K562 (cell line): ENCODE results near the gene RALB. TPM values are rescaled to one million over a fixed set of nuclear protein-coding genes. Genes with fewer than 3 reads are reported as not detected.

Experiments used
- ATAC-seq: fragments of 200-7000 bp; cut with Tn5 transposase; 3 replicates; pipeline ENCODE4 v1.9.1; 2020; ENCODE audit warnings: moderate library complexity
- BruUV-seq: library from RNA; stranded (reverse); fragments of 400-500 nt; replicated peaks from 2 replicates; lab custom pipeline; 2021; lab: Mats Ljungman, UMichigan
- CTCF ChIA-PET: fragments of 300-600 bp; formaldehyde crosslinking; extraction: SDS; loops from one replicate; lab custom pipeline; 2021; ENCODE audit warnings: low intra/inter-chr PET ratio; lab: Yijun Ruan, JAX
- POLR2A ChIA-PET: fragments of 300-600, 350-650 bp; sonication (Branson Sonifier 250); formaldehyde crosslinking; extraction: SDS; loops from one replicate; lab custom pipeline; 2021; ENCODE audit warnings: antibody characterized with exemption, inconsistent platforms; lab: Yijun Ruan, JAX
- DNase-seq, 4 experiments: peaks; one replicate each; pipeline versions ENCODE4 v3.0.0 to v3.0.0-alpha.2; 2011 to 2018; ENCODE audit warnings: low spot score in 3 of 4, mixed read lengths in 3 of 4; ENCODE audit errors: extremely low read depth in 1 of 4
- FAIRE-seq: peaks from 2 replicates; lab custom pipeline; 2011; peaks lifted over from hg19 to GRCh38; lab: Jason Lieb, UNC
- H2AFZ ChIP-seq: 2 replicates; pipeline ENCODE4 v1.6.0; 2011; ENCODE audit warnings: low read depth, low read length, control low read depth, inconsistent platforms
- H3K27ac ChIP-seq: fragments of 200-600 bp; 3 replicates; pipeline ENCODE4 v1.8.0; 2011; ENCODE audit warnings: low read depth, mild to moderate bottlenecking, control low read depth, inconsistent platforms, low read length, moderate library complexity, mixed read lengths; ENCODE audit errors: extremely low read depth
- H3K27me3 ChIP-seq, 2 experiments: fragments of 300-600 bp in 1 of 2; 2 replicates in 1 of 2; 3 replicates in 1 of 2; pipeline versions ENCODE4 v1.6.0 to v1.8.0; 2011; ENCODE audit warnings: inconsistent platforms in 2 of 2, low read length in 2 of 2, mild to moderate bottlenecking in 1 of 2, mixed read lengths in 1 of 2, moderate library complexity in 1 of 2; ENCODE audit not compliant: control insufficient read depth in 2 of 2, insufficient read depth in 2 of 2
- H3K36me3 ChIP-seq: fragments of 300-600 bp; 3 replicates; pipeline ENCODE4 v1.8.0; 2011; ENCODE audit warnings: mild to moderate bottlenecking, low read length, inconsistent platforms; ENCODE audit not compliant: control insufficient read depth, insufficient read depth
- H3K4me1 ChIP-seq, 2 experiments: fragments of 200-600 bp in 1 of 2; replicated peaks in 1 of 2; 2 replicates in 1 of 2; 3 replicates in 1 of 2; pipeline versions ENCODE4 v1.5.1 to v1.8.0; 2011; ENCODE audit warnings: inconsistent platforms in 2 of 2, low read length in 2 of 2, mild to moderate bottlenecking in 1 of 2, mixed read lengths in 1 of 2, moderate library complexity in 1 of 2; ENCODE audit not compliant: control insufficient read depth in 2 of 2, insufficient read depth in 2 of 2
- H3K4me2 ChIP-seq: 2 replicates; pipeline ENCODE4 v1.6.1; 2011; ENCODE audit warnings: low read length, control low read depth, inconsistent platforms, mixed read lengths; ENCODE audit not compliant: insufficient read depth
- H3K4me3 ChIP-seq: fragments of 200-600 bp; sonication (generic), shearing (Covaris generic); 2 replicates; pipeline ENCODE4 v1.5.1; 2016; ENCODE audit warnings: control low read depth, inconsistent platforms
- H3K79me2 ChIP-seq: fragments of 200-600 bp; 3 replicates; pipeline ENCODE4 v1.8.0; 2011; ENCODE audit warnings: low read length, inconsistent platforms; ENCODE audit not compliant: control insufficient read depth, insufficient read depth
- H3K9ac ChIP-seq, 2 experiments: 2 replicates each; pipeline versions ENCODE4 v1.6.0 to v1.6.1; 2011; ENCODE audit warnings: low read depth in 2 of 2, low read length in 2 of 2, control low read depth in 1 of 2, inconsistent platforms in 1 of 2, mild to moderate bottlenecking in 1 of 2, mixed read lengths in 1 of 2; ENCODE audit not compliant: insufficient read depth in 1 of 2
- H3K9me1 ChIP-seq: one replicate; pipeline ENCODE4 v1.6.0; 2011; ENCODE audit warnings: inconsistent platforms, mild to moderate bottlenecking, low read length, moderate library complexity; ENCODE audit not compliant: control insufficient read depth, insufficient read depth
- H3K9me3 ChIP-seq: replicated peaks from 2 replicates; pipeline ENCODE4 v1.5.1; 2011; ENCODE audit warnings: low read depth, low read length, inconsistent platforms; ENCODE audit not compliant: control insufficient read depth, insufficient read depth
- H4K20me1 ChIP-seq: replicated peaks from 2 replicates; pipeline ENCODE4 v1.6.1; 2011; ENCODE audit warnings: low read length, inconsistent platforms, mixed read lengths; ENCODE audit not compliant: control insufficient read depth, insufficient read depth
- CTCF ChIP-seq, 3 experiments: IDR thresholded peaks in 2 of 3; conservative IDR thresholded peaks in 1 of 3; 2 replicates each; pipeline ENCODE4 v1.5.1; 2011 to 2012; ENCODE audit warnings: low read length in 3 of 3, mild to moderate bottlenecking in 3 of 3, control low read depth in 2 of 3, improper control_type of control experiment in 1 of 3, inconsistent platforms in 1 of 3, low read depth in 1 of 3, mixed read lengths in 1 of 3, moderate library complexity in 1 of 3; ENCODE audit not compliant: insufficient read depth in 2 of 3
- DACH1 ChIP-seq: fragments of 450-650 bp; IDR thresholded peaks from 2 replicates; pipeline ENCODE4 v1.6.1; 2018; ENCODE audit not compliant: partially characterized antibody
- GTF2B ChIP-seq: IDR thresholded peaks from 2 replicates; pipeline ENCODE4 v1.6.1; 2011; ENCODE audit not compliant: insufficient read length; ENCODE audit errors: extremely low read depth
- MAZ ChIP-seq, 2 experiments: fragments of 450-650 bp in 1 of 2; sonication (generic) in 1 of 2; formaldehyde crosslinking; IDR thresholded peaks in 1 of 2; conservative IDR thresholded peaks in 1 of 2; 2 replicates each; pipeline versions ENCODE4 v1.4.0 to v1.5.0; 2020; ENCODE audit warnings: mild to moderate bottlenecking in 1 of 2, missing genetic modification reagents in 1 of 2
- RB1 ChIP-seq: fragments of 450-650 bp; IDR thresholded peaks from 2 replicates; pipeline ENCODE4 v1.6.1; 2017; ENCODE audit warnings: low read depth, mild to moderate bottlenecking
- REST ChIP-seq, 2 experiments: fragments of 450-650 bp; formaldehyde crosslinking in 1 of 2; IDR thresholded peaks; 2 replicates each; pipeline versions ENCODE4 v1.4.0 to v1.6.1; 2014 to 2020; ENCODE audit warnings: mild to moderate bottlenecking in 2 of 2, borderline replicate concordance in 1 of 2, low read depth in 1 of 2
- SMC3 ChIP-seq: conservative IDR thresholded peaks from 2 replicates; pipeline ENCODE4 v1.6.1; 2011; ENCODE audit warnings: low read depth, low read length, improper control_type of control experiment; ENCODE audit not compliant: insufficient read depth
- STAG1 ChIP-seq: sonication (generic); formaldehyde crosslinking; IDR thresholded peaks from 2 replicates; pipeline ENCODE4 v1.5.0; 2020; ENCODE audit warnings: missing genetic modification reagents, borderline replicate concordance
- WGBS: fragments of 100-300 bp; shearing (Covaris generic); methylation state at CpG from one replicate; pipeline ENCODE4 v1.1.6; 2016; ENCODE audit warnings: low coverage, mixed read lengths; ENCODE audit not compliant: insufficient coverage; ENCODE audit errors: missing lambda C conversion rate; 5-methylcytosine and 5-hydroxymethylcytosine counted together
- in situ Hi-C: fragments of 300-500 bp; cut with MboI; formaldehyde crosslinking; loops from 4 replicates; pipeline ENCODE4 v1.15.0; 2018; ENCODE audit warnings: inconsistent platforms, mixed read lengths
- intact Hi-C: fragments of 100-400 bp; cut with micrococcal nuclease; formaldehyde crosslinking; loops from 2 replicates; pipeline ENCODE4 v1.14.2; 2022
- polyA plus RNA-seq, 8 experiments: library from polyadenylated mRNA; depleted of rRNA in 4 of 8; stranded (reverse) in 5 of 8; unstranded in 3 of 8; fragments of >200 nt; fragmentation: Nextera tagmentation in 2 of 8; fragmentation: Illumina TruSeq in 1 of 8; extraction: Ambion mirVana in 2 of 8; extraction: Trizol in 1 of 8; gene quantifications; 2 replicates each; pipeline versions ENCODE4 v1.2.1 to v1.2.3, GENCODE V29; 2011 to 2014; ENCODE audit warnings: inconsistent platforms in 1 of 8, missing spikeins in 1 of 8
- total RNA-seq, 7 experiments: library from RNA; depleted of rRNA in 6 of 7; stranded (reverse); fragments of >200 nt in 6 of 7; fragmentation: Illumina TruSeq in 2 of 7; extraction: Trizol in 2 of 7; gene quantifications; 2 replicates each; pipeline versions ENCODE4 v1.2.1 to v1.2.3, GENCODE V29; 2011 to 2021; ENCODE audit warnings: low replicate concordance in 1 of 7

Gene RALB
- total and polyA plus RNA-seq, 9 of the 15 experiments (the other 6 are each of a cell fraction or from before 2014, with no cell fraction given), result 14.8 to 65.6 (median 38.4) TPM

- Histone ChIP-seq H3K9me3 (no peaks in the 10 kb centered on the region), H3K4me2 (no peak overlapping the region), H3K4me1 (peaks cover 0 to 7% of the 10 kb centered on the region in 2 experiments; a peak in 2 of 5 replicates), H3K36me3 (no peaks in the 10 kb centered on the region), H4K20me1 (peaks cover 12% of the 10 kb centered on the region), H3K9ac (no peak overlapping the region; a peak in 1 of 4 replicates), H3K79me2 (no peaks in the 10 kb centered on the region), H3K9me1 (no peaks in the 10 kb centered on the region), H3K4me3 (no peak overlapping the region), H3K27ac (no peak overlapping the region), H2AFZ (no peak overlapping the region), H3K27me3 (peaks cover 24 to 59% of the 10 kb centered on the region in 2 experiments; a peak in 4 of 5 replicates)
- DNase-seq (peak; percentile 54 to 66 (median 62)), FAIRE-seq (no peak), ATAC-seq (peak; percentile 94)
- BruUV-seq, result no TSS peak
- intact Hi-C loops (loop anchor here (2.0 to 5.0 kb wide), 3 partner anchors 114 to 337 kb away; no protein-coding TSS in a partner anchor), in situ Hi-C loops (loop anchor here (10.0 kb wide), 1 partner anchor 331 kb away; no protein-coding TSS in a partner anchor)
- 7% methylated on average over 39 of the region's 43 CpGs for WGBS
- ChIA-PET CTCF (interaction anchor here (0.7 to 1.7 kb wide), 3 partner anchors 110 to 337 kb away, joined by 4 to 6 read pairs (median 4); no protein-coding TSS in a partner anchor), POLR2A (interaction anchor here (0.9 kb wide), 1 partner anchor 9 kb away, joined by 3 read pairs; no protein-coding TSS in a partner anchor)
- TF ChIP-seq REST (IDR thresholded peaks at IDR 0.05; ENCODE audit: borderline replicate concordance) (peak; percentile 78), REST (CRISPR knock-in tag; IDR thresholded peaks at IDR 0.05; ENCODE audit: low read depth) (no peak), STAG1 (CRISPR knock-in tag) (peak; percentile 81; the same call in 1 of the 2 replicates), MAZ (CRISPR knock-in tag; conservative IDR thresholded peaks at IDR 0.05 in 1 of 2, IDR thresholded peaks at IDR 0.05 in 1 of 2) (0 out of 4 replicates have a peak, but pooled peaks of 1 of the 2 experiments have one; percentile 23), CTCF (IDR thresholded peaks at IDR 0.05 in 2 of 3, conservative IDR thresholded peaks at IDR 0.05 in 1 of 3; ENCODE audit: insufficient read depth in 2 of 3, low read depth in 1 of 3, low read length in 3 of 3) (peak; percentile 65 to 81 (median 69)), RB1 (peak; percentile 76), SMC3 (peak; percentile 67), DACH1 (no peak), GTF2B (no peak)
Observed at GRCh38 chr2:120343433-120344105, 90.9 kb downstream of the RALB start.
